ENCODE data around the gene ZBTB8OS. TPM values are rescaled to one million over a fixed set of nuclear protein-coding genes. Genes with fewer than 3 reads are reported as not detected.

Gene ZBTB8OS
- total RNA-seq, 1 experiment from 2014 or later: 52.5 TPM

GRCh38 chr1:32605711-32606424 is 44.5 kb downstream of the ZBTB8OS start:
- CTCF ChIA-PET: no interaction called here
- no TSS peak for BruUV-seq (replicated peaks)
- Mint-ChIP-seq H3K27ac (ENCODE audit: unreplicated experiment) (no peak overlapping the region), H3K36me3 (ENCODE audit: insufficient read depth, unreplicated experiment) (no peaks in the 10 kb centered on the region), H3K27me3 (ENCODE audit: insufficient read depth, unreplicated experiment) (no peaks in the 10 kb centered on the region), H3K4me3 (ENCODE audit: unreplicated experiment) (no peak overlapping the region), H3K9me3 (ENCODE audit: unreplicated experiment) (no peaks in the 10 kb centered on the region), H3K4me1 (ENCODE audit: low read depth, unreplicated experiment) (no peaks in the 10 kb centered on the region)
- DNase-seq: no peak
- Histone ChIP-seq H3K36me3 (ENCODE audit: control insufficient read depth, insufficient read depth, low read length) (no peaks in the 10 kb centered on the region), H3K4me3 (ENCODE audit: low read depth, low read length) (no peak overlapping the region), H3K4me1 (no peaks in the 10 kb centered on the region), H3K27me3 (replicated peaks; ENCODE audit: control insufficient read depth, insufficient read depth, low read length) (no peaks in the 10 kb centered on the region), H3K9me3 (no peaks in the 10 kb centered on the region)
- no peak for TF ChIP-seq CTCF (IDR thresholded peaks at IDR 0.05; ENCODE audit: insufficient read depth in 1 of 2, low read depth in 1 of 2, low read length in 1 of 2, severe bottlenecking in 1 of 2, unreplicated experiment in 1 of 2)
- intact Hi-C loops (cut with micrococcal nuclease; ENCODE audit: unreplicated experiment): no loop called here
- POLR2A ChIA-PET: no interaction called here

GRCh38 chr1:32600034-32600433 is 50.3 kb downstream of the ZBTB8OS start:
- no peak for DNase-seq
- CTCF ChIA-PET: no interaction called here

GRCh38 chr1:32592943-32593342 is 57.4 kb downstream of the ZBTB8OS start:
- Histone ChIP-seq H3K9me3 (no peaks in the 10 kb centered on the region), H3K27me3 (replicated peaks; ENCODE audit: control insufficient read depth, insufficient read depth, low read length) (no peaks in the 10 kb centered on the region), H3K36me3 (ENCODE audit: control insufficient read depth, insufficient read depth, low read length) (no peaks in the 10 kb centered on the region), H3K4me3 (ENCODE audit: low read depth, low read length) (no peak overlapping the region), H3K4me1 (no peaks in the 10 kb centered on the region)
- Mint-ChIP-seq H3K36me3 (ENCODE audit: insufficient read depth, unreplicated experiment) (peaks cover 4% of the 10 kb centered on the region), H3K27ac (ENCODE audit: unreplicated experiment) (no peak overlapping the region), H3K9me3 (ENCODE audit: unreplicated experiment) (no peaks in the 10 kb centered on the region), H3K4me3 (ENCODE audit: unreplicated experiment) (no peak overlapping the region), H3K4me1 (ENCODE audit: low read depth, unreplicated experiment) (no peaks in the 10 kb centered on the region), H3K27me3 (ENCODE audit: insufficient read depth, unreplicated experiment) (no peaks in the 10 kb centered on the region)
- intact Hi-C loops (cut with micrococcal nuclease; ENCODE audit: unreplicated experiment): no loop called here
- CTCF ChIA-PET: no interaction called here
- POLR2A ChIA-PET: no interaction called here
- no TSS peak for BruUV-seq (replicated peaks)
- no peak for TF ChIP-seq CTCF (IDR thresholded peaks at IDR 0.05; ENCODE audit: insufficient read depth in 1 of 2, low read depth in 1 of 2, low read length in 1 of 2, severe bottlenecking in 1 of 2, unreplicated experiment in 1 of 2)
- DNase-seq: no peak

More at GRCh38 chr1:32600034-32600433, 50.3 kb downstream of the ZBTB8OS start:
- intact Hi-C loops (cut with micrococcal nuclease; ENCODE audit: unreplicated experiment): no loop called here
- no peaks in the 10 kb centered on the region for H3K9me3 Mint-ChIP-seq (ENCODE audit: unreplicated experiment)
- no peak overlapping the region for H3K4me3 Mint-ChIP-seq (ENCODE audit: unreplicated experiment)
- POLR2A ChIA-PET: no interaction called here
- no peaks in the 10 kb centered on the region for H3K27me3 Mint-ChIP-seq (ENCODE audit: insufficient read depth, unreplicated experiment)
- no peaks in the 10 kb centered on the region for H3K36me3 Mint-ChIP-seq (ENCODE audit: insufficient read depth, unreplicated experiment)
- Histone ChIP-seq H3K4me1 (no peaks in the 10 kb centered on the region), H3K36me3 (ENCODE audit: control insufficient read depth, insufficient read depth, low read length) (no peaks in the 10 kb centered on the region), H3K27me3 (replicated peaks; ENCODE audit: control insufficient read depth, insufficient read depth, low read length) (no peaks in the 10 kb centered on the region), H3K9me3 (no peaks in the 10 kb centered on the region), H3K4me3 (ENCODE audit: low read depth, low read length) (no peak overlapping the region)
- no peak overlapping the region for H3K27ac Mint-ChIP-seq (ENCODE audit: unreplicated experiment)
- H3K4me1 Mint-ChIP-seq (ENCODE audit: low read depth, unreplicated experiment): no peaks in the 10 kb centered on the region
- no peak for TF ChIP-seq CTCF (IDR thresholded peaks at IDR 0.05; ENCODE audit: insufficient read depth in 1 of 2, low read depth in 1 of 2, low read length in 1 of 2, severe bottlenecking in 1 of 2, unreplicated experiment in 1 of 2)
- no TSS peak for BruUV-seq (replicated peaks)

Data from Caco-2 (cell line).